DMS79 treated with DMSO at 0.1 percent for 48 hours (cell line): ENCODE results near the gene OTUD5.

ENCODE experiments used
- DNase-seq: peaks from one replicate; lab custom pipeline; 2025; lab: John Stamatoyannopoulos, UW

Gene OTUD5

DNA sequence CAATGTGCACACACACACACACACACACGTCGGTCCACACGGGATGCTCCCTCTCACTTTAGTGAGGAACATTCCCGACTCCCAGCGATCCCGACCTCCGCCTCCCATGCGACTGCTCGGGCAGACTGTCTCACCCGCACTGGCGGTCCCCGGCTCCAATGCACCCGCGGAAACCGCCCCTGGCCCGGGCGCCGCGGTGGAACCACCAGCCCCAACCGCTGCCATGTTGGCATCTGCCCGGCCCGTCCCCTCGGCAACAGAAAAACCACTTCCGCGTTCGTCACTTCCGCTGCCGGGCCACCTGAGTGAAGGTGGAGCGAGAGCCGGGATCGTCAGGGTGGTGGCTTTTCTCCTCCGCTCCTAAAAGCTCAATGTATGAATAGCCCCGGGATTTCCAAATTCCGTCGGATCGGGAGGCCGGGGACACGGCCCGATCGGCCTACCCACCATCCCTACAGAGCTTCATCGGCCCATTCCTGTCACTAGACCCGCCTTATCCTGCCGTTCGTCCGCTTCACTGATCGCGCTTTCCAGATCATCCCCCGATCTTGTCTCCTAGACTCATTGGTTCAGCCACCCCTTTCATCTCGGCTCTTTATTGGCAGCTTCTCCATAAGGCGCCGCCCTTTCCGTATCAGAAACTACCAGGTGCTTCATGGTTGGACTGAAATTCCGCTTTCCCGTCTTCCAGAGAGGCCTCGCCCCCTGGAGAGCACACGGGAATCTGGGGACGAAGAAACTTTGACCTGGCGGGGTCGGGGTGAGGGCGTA is 45.8 kb downstream of the OTUD5 start, which contains the start of gene SLC35A2:
TSS of gene SLC35A2 (minus strand) at position 235 of the 771 bp plus-strand sequence. CDS start at position 225, 10 bp downstream.
- DNase-seq, result peak; percentile 76

DNA sequence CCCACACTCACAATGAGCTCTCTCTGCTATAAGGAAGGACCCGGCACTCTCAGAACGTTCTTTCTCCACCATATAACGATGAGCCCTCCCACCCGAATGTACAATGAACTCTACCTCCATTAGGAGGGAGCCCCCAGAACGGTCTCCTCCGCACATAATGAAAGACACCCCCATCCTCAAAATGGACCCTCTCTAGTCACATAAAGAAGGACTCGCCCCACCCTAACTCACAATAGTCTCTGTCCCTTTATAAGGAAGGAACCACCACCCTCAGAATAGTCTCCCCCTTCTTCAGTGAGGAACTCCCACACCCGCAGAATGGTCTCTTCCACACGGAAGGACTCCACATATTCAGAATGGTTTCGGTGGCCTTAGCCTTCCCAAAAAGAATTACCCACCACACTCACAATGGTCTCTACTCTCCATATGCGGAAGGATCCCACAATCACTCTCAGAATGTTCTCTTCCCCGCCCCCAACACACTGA is 46.4 kb downstream of the OTUD5 start:
- no peak for DNase-seq

GRCh38 chrX:48909703-48910294 is 47.6 kb downstream of the OTUD5 start:
- no peak for DNase-seq

DNA sequence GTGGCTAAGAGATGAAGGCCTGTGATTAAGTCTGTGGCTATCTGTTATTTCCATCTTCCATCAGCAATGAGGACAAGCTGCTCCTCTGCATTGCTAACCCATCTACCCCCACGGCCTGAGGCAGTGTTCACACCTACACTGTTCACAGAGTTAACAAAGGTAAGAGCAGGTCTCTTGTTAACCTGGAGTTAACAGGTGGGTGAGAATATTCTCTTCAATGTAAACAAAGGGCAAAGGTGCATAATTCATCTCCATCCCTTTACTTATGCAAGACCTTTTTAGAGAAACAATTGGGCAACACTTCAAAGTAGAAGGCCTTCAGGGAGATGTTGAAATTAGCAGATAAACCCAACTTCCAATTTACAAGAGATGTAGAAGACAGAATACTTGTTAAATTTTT is 48.8 kb downstream of the OTUD5 start:
- DNase-seq, result no peak

DNA sequence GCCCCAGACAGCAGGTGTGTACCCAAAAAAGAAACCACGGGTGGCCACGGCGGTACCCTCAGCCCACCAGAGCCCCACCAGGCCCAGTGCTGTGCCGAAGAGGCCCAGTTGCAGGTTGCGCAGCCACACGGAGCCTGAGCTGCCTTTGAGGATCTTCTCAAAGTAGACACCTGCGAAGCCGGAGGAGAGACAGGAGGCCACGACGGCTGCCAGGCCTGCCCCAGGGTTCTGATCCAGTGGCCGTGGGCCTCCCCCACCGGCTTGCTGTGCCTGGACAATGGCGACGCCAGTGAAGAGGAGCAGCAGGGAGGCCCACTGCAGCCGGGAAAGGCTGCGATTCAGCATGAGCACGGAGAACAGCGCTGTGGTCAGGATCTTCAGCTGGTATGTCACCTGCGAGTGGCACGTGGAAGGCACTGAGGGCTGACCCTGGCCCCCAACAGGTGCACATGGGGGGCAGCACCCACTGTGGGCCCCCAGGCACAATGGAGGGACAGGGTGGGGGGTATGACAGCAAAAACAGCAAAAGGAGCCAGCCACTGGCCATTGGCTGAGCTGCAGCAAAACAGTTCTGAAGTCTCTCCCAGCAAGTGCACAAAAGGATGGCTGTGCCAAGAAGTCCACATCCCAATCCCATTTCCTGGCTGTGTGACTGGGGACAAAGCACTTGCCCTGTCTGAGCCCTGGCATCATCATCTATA is 52.2 kb downstream of the OTUD5 start:
- no peak for DNase-seq

DNA sequence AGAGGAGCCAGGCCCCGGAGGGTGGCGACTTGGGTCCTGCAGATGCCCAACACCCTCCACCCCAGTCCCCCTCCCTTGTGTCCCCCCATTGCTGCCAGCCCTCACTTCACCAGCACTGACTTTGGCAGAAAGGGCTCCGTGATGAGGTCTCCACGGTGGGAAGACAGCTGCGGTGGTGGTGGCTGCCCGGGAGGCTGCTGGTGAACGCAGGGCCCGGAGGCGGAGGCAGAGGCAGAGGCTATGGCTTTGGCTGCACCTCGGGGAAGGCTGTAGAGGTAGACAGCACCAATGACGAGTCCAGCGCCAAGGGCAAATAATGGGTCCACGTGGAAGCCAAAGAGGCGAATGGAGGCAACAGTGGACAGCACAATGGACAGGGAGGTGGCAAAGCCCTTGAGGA is 52.8 kb downstream of the OTUD5 start:
- no peak for DNase-seq

GRCh38 chrX:48904180-48904579 is 53.2 kb downstream of the OTUD5 start:
- DNase-seq, result no peak

GRCh38 chrX:48903290-48903689 is 54.1 kb downstream of the OTUD5 start:
- no peak for DNase-seq

GRCh38 chrX:48902776-48903175 is 54.6 kb downstream of the OTUD5 start:
- DNase-seq, result no peak

DNA sequence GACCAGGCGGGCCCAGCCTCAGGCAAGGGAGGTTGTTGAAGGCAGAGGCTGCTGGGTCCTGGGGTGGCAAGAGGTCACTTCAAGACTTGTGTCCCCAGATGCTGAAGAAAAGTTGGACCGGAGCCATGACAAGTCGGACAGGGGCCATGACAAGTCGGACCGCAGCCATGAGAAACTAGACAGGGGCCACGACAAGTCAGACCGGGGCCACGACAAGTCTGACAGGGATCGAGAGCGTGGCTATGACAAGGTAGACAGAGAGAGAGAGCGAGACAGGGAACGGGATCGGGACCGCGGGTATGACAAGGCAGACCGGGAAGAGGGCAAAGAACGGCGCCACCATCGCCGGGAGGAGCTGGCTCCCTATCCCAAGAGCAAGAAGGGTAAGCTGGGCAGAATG is 55.3 kb downstream of the OTUD5 start:
- no peak for DNase-seq

DNA sequence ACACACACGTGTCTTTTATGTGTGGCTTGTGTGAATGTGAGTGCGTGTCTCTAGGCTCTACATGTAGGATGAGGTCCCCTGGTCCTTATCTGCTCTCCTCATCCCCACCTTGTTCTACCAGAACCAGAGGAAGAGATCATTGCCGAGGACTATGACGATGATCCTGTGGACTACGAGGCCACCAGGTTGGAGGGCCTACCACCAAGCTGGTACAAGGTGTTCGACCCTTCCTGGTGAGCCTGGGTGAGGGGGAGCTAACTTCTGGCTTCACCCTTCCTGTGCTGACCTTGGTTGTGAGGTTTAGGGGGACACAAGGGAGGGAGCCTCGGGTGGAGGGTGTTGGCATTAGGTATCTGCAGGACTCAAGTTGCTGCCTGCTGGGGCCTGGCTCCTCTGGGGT is 56.3 kb downstream of the OTUD5 start:
- DNase-seq, result no peak

GRCh38 chrX:48899078-48899410 is 58.4 kb downstream of the OTUD5 start:
- no peak for DNase-seq

DNA sequence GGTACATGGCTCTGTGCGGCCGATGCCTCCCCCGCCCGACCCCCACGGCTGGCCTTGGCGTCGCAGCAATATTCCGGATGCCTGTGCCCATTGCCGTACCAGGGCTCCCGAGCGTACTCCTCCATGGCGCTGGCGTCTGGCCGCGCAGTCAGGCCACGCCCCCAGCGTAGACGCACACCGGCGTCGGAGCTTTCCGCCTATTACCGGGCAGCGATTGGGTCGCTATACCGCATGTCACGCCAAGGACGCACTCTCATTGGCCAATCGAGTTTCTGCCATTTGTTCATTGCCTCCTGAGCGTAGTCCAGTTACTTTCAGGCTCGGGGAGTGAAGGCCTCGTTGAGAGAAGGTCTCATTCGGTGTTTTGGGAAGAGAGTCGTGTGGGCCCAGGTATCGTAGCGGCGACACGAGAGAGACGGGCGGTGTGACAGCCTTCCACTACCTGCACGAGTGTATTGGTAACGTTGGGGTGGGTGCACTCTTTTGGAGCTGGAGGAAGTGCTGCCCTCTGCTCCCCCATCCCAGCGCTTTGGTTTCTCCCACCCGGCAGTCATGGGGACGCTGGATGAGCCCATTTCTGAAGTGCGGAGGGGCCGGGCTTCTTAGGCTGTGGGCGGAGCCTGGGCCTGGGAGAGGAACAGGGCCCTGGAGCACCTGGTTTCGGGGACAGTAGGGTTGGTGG is 59.6 kb downstream of the OTUD5 start, which contains the start of the genes PQBP1 and TIMM17B:
TSS of gene PQBP1 (plus strand) at position 306 of the 682 bp plus-strand sequence. CDS start 580 bp downstream, outside the sequence.
TSS of gene TIMM17B (minus strand) at position 144 of the 682 bp plus-strand sequence. CDS start at position 125, 19 bp downstream.
- peak; percentile 75 for DNase-seq

GRCh38 chrX:48897157-48897624 is 60.2 kb downstream of the OTUD5 start:
- DNase-seq, result peak; percentile 51

- DNase-seq, result peak; percentile 21
Measured at GRCh38 chrX:48896611-48897011, 60.8 kb downstream of the OTUD5 start.

DNA sequence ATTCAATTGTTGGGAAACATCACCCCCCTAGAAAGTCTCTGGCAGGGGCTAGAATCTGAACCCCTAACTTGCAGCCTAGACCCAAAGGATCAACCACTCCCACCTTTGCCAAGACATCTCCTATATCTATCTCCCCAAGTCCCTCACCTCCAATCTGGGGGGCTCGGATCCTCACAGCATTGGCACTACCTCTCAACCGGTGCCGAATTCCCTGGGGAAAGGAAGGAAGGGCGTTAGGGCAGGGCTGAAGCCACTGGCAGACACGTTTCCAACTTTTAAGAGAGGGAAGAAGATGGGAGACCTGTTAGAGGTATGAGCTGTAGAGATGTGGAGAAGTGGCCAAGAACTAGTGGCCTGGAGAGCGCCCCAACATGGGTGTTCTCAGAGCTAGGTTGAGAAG is 62.5 kb downstream of the OTUD5 start:
- no peak for DNase-seq

GRCh38 chrX:48893556-48894348 is 63.7 kb downstream of the OTUD5 start:
- DNase-seq, result no peak

DNA sequence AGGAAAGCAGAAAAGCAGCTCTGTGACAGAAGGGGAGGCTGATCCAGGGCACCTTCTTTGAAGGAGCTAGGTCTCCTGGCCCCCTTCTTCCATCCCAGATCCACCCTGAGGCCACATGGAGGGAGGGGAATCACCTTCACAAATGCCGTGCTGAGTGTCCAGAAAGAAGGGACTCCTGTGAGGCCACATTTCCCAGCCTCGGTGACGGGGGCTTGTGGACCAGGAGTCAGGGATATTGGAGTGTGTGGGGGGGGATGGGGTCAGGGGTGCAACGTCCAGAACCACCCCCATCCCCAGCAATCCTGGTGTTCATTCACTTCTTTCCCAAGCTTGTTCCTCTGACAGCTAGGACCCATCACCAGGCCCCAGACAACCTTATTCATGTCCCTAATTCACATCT is 64.5 kb downstream of the OTUD5 start:
- no peak for DNase-seq

DNA sequence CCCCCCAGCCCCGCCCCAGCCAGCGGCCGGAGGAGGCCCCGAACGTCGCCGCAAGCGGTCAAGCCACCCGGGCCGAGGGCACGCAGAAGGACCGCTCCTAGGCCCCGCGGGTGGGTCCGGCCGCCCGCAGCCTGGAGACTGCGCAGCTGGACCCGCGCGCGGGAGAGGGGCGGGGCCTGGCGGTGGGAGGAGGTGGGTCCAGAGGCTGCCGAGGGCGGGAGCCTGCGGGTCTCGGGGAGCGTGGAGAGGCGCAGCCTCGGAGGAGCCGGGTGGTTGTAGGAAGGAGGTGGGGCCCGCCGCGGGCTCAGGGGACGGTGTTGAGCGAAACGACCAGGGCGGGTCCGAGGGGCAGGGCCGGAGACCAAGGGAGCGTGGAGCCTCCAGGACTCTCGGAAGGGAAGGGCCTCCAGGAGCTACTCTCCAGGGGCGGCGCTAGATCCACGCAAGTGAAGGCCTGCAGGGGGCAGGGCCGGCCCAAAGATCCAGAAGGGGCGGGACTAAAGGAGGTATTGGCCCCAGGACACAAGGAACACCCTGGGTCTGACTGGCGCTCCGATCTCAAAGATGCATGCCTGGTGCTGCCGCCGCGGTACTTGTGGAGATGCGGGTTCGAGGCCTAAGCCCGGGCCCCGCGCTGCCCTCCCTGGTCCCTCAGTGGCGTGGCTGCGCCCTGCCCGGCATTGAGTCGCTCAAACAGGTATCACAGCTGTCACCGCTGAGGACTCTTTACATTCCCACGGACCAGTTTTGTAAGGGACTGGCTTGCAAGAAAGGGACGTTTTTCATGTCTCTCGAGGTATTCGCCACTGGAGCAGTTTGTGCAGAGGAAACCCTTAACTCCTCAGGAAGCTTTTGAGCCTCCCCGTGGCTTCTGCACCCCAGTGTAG is 65.8 kb downstream of the OTUD5 start:
- DNase-seq, result peak; percentile 56

DNA sequence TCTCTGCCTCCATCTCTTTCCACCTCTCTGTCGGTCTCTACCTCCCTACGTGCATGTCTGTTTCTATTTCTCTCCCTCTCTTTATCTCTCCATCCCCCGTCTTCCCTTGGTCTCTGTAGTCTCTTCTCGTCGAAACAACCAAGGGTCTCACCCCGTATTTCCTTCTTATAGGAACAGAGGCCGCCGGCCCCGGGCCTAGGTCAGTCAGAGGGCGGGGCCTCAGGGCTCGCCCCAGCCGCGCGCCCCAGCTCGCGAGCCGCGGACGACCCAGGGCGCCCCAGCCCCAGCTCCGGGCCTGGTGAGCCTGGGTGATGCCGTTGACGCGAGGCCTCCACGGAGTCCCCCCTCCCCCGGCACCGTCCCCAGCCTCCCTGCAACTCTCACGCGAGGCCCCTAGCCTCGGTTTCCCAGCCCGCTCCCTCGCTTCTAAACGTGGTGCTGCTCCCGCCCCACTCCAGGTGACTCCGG is 66.4 kb downstream of the OTUD5 start:
- DNase-seq, result no peak
